Large intestine (tissue), 12 donors: ENCODE results near the gene NTRK3. TPM values are rescaled to one million over a fixed set of nuclear protein-coding genes. Genes with fewer than 3 reads are reported as not detected.

Experiments
- DNase-seq, 2 donors: peaks; one replicate each; pipeline versions ENCODE4 v3.0.0 to v3.0.0-alpha.2; 2013
- H3K27ac ChIP-seq: one replicate; pipeline ENCODE4 v1.5.1; 2013; ENCODE audit warnings: low read length
- H3K27me3 ChIP-seq: 2 replicates; pipeline ENCODE4 v1.6.1; 2013; ENCODE audit warnings: low read length; ENCODE audit not compliant: control insufficient read depth, insufficient read depth
- H3K36me3 ChIP-seq: 2 replicates; pipeline ENCODE4 v1.6.1; 2013; ENCODE audit warnings: low read length; ENCODE audit not compliant: control insufficient read depth, insufficient read depth
- H3K4me1 ChIP-seq: one replicate; pipeline ENCODE4 v1.6.1; 2013; ENCODE audit warnings: low read length; ENCODE audit not compliant: control insufficient read depth, insufficient read depth
- H3K4me3 ChIP-seq: one replicate; pipeline ENCODE4 v1.5.1; 2013; ENCODE audit warnings: low read length
- H3K9me3 ChIP-seq: one replicate; pipeline ENCODE4 v1.6.1; 2013; ENCODE audit warnings: mild to moderate bottlenecking, low read depth, low read length, moderate library complexity; ENCODE audit not compliant: control insufficient read depth
- WGBS: methylation state at CpG from one replicate; pipeline ENCODE4 v1.1.5; 2013; ENCODE audit warnings: low lambda C conversion rate; ENCODE audit not compliant: insufficient coverage; 5-methylcytosine and 5-hydroxymethylcytosine counted together
- long read RNA-seq, 11 donors: transcript quantifications; one replicate each; lab custom pipeline, GENCODE V29; 2026
- polyA plus RNA-seq: library from polyadenylated mRNA; unstranded; fragments of 120-200 nt; gene quantifications from one replicate; pipeline ENCODE4 v1.2.1, GENCODE V29; 2013

NTRK3 gene
- polyA plus RNA-seq: 3.1 TPM
- long read RNA-seq, donor 1: 0 reads
- long read RNA-seq, donor 2: 0 reads
- long read RNA-seq, donor 3: 0 reads
- long read RNA-seq, donor 4: 0 reads
- long read RNA-seq, donor 5, partial matches to known transcripts: 0 of 1 reads
- long read RNA-seq, donor 5, other reads (novel, unspliced or antisense): 0 of 1 reads
- long read RNA-seq, donor 6: 0 reads
- long read RNA-seq, donor 7: 0 reads
- long read RNA-seq, donor 8: 0 reads
- long read RNA-seq, donor 9: 0 reads
- long read RNA-seq, donor 10: 0 reads
- long read RNA-seq, donor 11: 0 reads

GRCh38 chr15:88256279-88257230 is at the start of gene NTRK3:
Gene NTRK3, minus strand, starts transcription at chr15:88256739. Its CDS starts 586 bp downstream, at chr15:88256153.
- peak in 1 of 2 donors; percentile 32 for DNase-seq
- Histone ChIP-seq H3K4me3 (peak within 1 kb of the TSS; percentile 31), H3K27me3 (peaks cover 89% of the 10 kb centered on the region), H3K9me3 (peaks cover 3% of the 10 kb centered on the region), H3K4me1 (no peaks in the 10 kb centered on the region), H3K36me3 (no peaks in the 10 kb centered on the region), H3K27ac (no peak within 1 kb of the TSS)
- WGBS: 3% methylated on average over 12 of the region's 95 CpGs

GRCh38 chr15:88303395-88303794 is 46.9 kb upstream of the NTRK3 start:
- Histone ChIP-seq H3K9me3 (no peaks in the 10 kb centered on the region), H3K4me1 (peaks cover 6% of the 10 kb centered on the region), H3K36me3 (no peaks in the 10 kb centered on the region), H3K4me3 (no peak overlapping the region), H3K27me3 (no peaks in the 10 kb centered on the region), H3K27ac (no peak overlapping the region)
- DNase-seq: peak; percentile 56 to 80

GRCh38 chr15:88302373-88302772 is 45.8 kb upstream of the NTRK3 start:
- Histone ChIP-seq H3K4me1 (peaks cover 6% of the 10 kb centered on the region), H3K36me3 (no peaks in the 10 kb centered on the region), H3K9me3 (no peaks in the 10 kb centered on the region), H3K27ac (no peak overlapping the region), H3K4me3 (no peak overlapping the region), H3K27me3 (no peaks in the 10 kb centered on the region)
- WGBS: 86% methylated on average over 1 of the region's 3 CpGs
- DNase-seq: no peak

- DNase-seq: no peak
- WGBS: no CpG with 5 or more reads among the region's 2 CpGs
- peaks cover 6% of the 10 kb centered on the region for H3K4me1 ChIP-seq
Observed at GRCh38 chr15:88301311-88301710, 44.8 kb upstream of the NTRK3 start.

GRCh38 chr15:88300861-88301260 is 44.3 kb upstream of the NTRK3 start:
- H3K36me3 ChIP-seq: no peaks in the 10 kb centered on the region
- WGBS: 30% methylated on average over 2 of the region's 4 CpGs
- no peaks in the 10 kb centered on the region for H3K27me3 ChIP-seq
- no peaks in the 10 kb centered on the region for H3K9me3 ChIP-seq
- H3K27ac ChIP-seq: no peak overlapping the region
- H3K4me1 ChIP-seq: peaks cover 6% of the 10 kb centered on the region
- no peak overlapping the region for H3K4me3 ChIP-seq
- DNase-seq: no peak

More at GRCh38 chr15:88301311-88301710, 44.8 kb upstream of the NTRK3 start:
- no peaks in the 10 kb centered on the region for H3K9me3 ChIP-seq
- H3K4me3 ChIP-seq: no peak overlapping the region
- no peaks in the 10 kb centered on the region for H3K36me3 ChIP-seq
- H3K27ac ChIP-seq: no peak overlapping the region
- no peaks in the 10 kb centered on the region for H3K27me3 ChIP-seq

- no peak overlapping the region for H3K27ac ChIP-seq
- no peak overlapping the region for H3K4me3 ChIP-seq
- no peak for DNase-seq
- H3K4me1 ChIP-seq: peaks cover 11% of the 10 kb centered on the region
- no CpG with 5 or more reads among the region's 8 CpGs for WGBS
- no peaks in the 10 kb centered on the region for H3K9me3 ChIP-seq
- H3K36me3 ChIP-seq: no peaks in the 10 kb centered on the region
- H3K27me3 ChIP-seq: no peaks in the 10 kb centered on the region
Observed at GRCh38 chr15:88300089-88300488, 43.5 kb upstream of the NTRK3 start.

GRCh38 chr15:88299497-88299896 is 43.0 kb upstream of the NTRK3 start:
- DNase-seq: no peak
- WGBS: no CpG with 5 or more reads among the region's 4 CpGs
- H3K27ac ChIP-seq: no peak overlapping the region
- H3K27me3 ChIP-seq: no peaks in the 10 kb centered on the region
- no peaks in the 10 kb centered on the region for H3K36me3 ChIP-seq
- H3K9me3 ChIP-seq: no peaks in the 10 kb centered on the region
- no peak overlapping the region for H3K4me3 ChIP-seq
- H3K4me1 ChIP-seq: peaks cover 12% of the 10 kb centered on the region

GRCh38 chr15:88288661-88289060 is 32.1 kb upstream of the NTRK3 start:
- peak; percentile 15 to 33 for DNase-seq
- no peaks in the 10 kb centered on the region for H3K36me3 ChIP-seq
- peaks cover 16% of the 10 kb centered on the region for H3K4me1 ChIP-seq
- no peaks in the 10 kb centered on the region for H3K9me3 ChIP-seq
- peaks cover 6% of the 10 kb centered on the region for H3K27me3 ChIP-seq
- no peak overlapping the region for H3K27ac ChIP-seq
- H3K4me3 ChIP-seq: no peak overlapping the region
- no CpG with 5 or more reads among the region's 4 CpGs for WGBS

- Histone ChIP-seq H3K36me3 (no peaks in the 10 kb centered on the region), H3K27ac (no peak overlapping the region), H3K27me3 (peaks cover 6% of the 10 kb centered on the region), H3K4me1 (peaks cover 21% of the 10 kb centered on the region), H3K4me3 (no peak overlapping the region), H3K9me3 (no peaks in the 10 kb centered on the region)
- WGBS: no CpG with 5 or more reads among the region's 10 CpGs
- DNase-seq: no peak
Observed at GRCh38 chr15:88288206-88288605, 31.7 kb upstream of the NTRK3 start.

- Histone ChIP-seq H3K4me3 (no peak overlapping the region), H3K27me3 (peaks cover 6% of the 10 kb centered on the region), H3K27ac (peak overlapping the region; percentile 32), H3K36me3 (no peaks in the 10 kb centered on the region), H3K4me1 (peaks cover 25% of the 10 kb centered on the region), H3K9me3 (no peaks in the 10 kb centered on the region)
- no CpG with 5 or more reads among the region's 15 CpGs for WGBS
- DNase-seq: peak; percentile 83 to 93
Observed at GRCh38 chr15:88284318-88284998, 27.9 kb upstream of the NTRK3 start.
